HG02973 (cell line): ENCODE measurements around the gene INMT.
"Not testable (repeated sequence)": the region's sequence is repeated elsewhere in the genome, so short reads cannot be mapped to it uniquely, and the experiment has no call there.

Experiments used
- ATAC-seq: cut with Tn5 transposase; IDR thresholded peaks from one replicate; pipeline ENCODE4 v1.9.1; 2021; ENCODE audit warnings: moderate library complexity; ENCODE audit not compliant: unreplicated experiment

INMT gene

DNA sequence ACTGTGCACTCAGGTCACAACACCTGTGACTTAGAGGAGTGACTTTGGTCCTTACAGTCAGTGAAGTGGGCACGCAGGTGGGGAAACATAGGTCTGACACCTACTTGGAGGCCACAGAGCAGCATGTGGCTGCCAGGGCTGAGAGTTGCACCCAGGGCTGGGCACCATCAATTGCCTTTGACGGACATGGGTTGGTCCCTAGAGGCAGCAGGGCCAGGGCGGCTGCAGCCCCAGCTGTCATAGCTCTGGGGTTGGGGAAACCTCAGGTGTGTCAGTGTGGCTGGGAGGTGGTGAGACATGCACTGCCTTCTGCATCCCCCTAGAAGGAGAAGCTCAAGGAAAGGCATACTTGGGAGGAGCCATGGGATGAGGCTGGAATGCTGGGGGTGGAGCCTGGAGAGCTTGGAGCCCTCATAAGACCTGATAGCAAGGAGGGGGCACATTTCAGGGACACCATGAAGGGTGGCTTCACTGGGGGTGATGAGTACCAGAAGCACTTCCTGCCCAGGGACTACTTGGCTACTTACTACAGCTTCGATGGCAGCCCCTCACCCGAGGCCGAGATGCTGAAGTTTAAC is at the start of gene INMT:
Gene INMT, plus strand, starts transcription at position 440 of the 578 bp plus-strand sequence. Its CDS starts 16 bp downstream, at position 456.
- no peak for ATAC-seq

DNA sequence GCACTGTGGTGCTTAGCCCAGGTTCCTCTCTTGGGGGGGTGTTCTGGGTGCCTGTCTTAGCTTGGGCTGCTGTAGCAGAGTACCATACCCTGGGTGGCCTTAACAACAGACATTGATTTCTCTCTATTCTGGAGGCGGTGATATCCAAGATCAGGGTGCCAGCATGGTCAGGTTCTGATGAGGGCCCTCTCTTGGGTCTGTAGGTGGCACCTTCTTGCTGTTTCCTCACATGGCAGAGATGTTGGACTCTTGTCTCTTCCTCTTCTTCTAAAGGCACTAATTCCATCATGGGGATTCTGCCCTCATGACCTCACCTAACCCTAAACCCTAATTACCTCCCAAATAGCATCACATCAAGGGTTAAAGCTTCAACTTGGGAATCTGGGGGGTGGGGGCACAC is 49.7 kb upstream of the INMT start:
- ATAC-seq: no peak

DNA sequence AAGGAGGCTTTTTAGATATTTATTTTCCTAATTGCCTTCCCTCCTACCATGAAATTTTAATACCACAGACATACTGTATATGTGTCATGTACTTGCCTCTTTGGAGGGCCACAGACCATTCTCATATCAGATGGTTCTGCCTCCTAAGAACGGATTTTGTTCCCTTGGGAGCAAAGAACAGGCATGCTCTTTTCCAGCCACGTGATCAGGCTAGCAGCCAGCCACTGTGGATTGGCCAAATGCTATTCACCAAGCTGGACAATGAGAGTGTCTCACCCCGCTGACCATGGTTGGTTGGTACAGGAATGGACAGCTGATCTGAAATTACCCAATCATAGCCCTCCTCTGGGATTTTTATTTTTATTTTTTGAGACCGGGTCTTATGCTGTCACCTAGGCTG is 48.2 kb upstream of the INMT start:
- ATAC-seq: no peak

DNA sequence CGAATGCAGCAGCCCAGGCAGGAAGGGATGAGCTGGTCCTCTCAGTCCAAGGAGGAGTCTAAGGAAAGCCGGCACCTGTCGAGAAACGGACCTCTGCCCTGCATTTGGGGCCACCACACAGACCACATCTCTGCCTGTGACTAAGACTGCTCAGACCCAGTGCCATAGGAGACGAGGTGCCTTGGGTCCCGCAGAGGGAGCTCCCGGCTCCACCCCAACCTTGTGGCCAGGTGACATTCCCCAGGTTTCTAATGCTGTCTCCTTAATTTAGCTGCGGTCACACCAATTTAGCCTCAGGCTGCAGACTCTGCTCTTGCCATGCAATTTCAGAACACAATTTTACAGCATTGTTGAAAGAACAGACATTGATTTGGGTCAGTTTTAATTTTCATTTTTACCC is 46.9 kb upstream of the INMT start:
- no peak for ATAC-seq

DNA sequence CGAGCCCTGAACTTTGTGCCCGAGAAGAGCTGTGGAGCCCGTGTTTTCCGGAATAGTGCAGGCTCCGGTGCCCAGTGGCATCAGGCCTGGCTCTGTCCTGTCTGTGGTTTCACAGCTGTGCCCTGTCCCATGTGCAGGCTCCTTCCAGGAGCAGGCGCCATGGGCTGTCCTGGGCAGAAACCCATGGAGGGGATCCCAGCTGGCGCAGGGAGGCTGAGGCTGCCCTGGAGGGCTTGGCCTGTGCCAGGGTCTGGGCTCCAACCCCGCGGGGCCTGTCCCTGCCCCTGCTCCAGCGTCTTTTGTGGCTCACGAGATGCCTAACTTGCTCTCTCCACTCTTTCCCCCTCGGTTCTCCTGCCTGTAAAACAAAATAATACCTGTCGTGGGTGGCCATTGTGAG is 46.3 kb upstream of the INMT start:
- ATAC-seq: no peak

DNA sequence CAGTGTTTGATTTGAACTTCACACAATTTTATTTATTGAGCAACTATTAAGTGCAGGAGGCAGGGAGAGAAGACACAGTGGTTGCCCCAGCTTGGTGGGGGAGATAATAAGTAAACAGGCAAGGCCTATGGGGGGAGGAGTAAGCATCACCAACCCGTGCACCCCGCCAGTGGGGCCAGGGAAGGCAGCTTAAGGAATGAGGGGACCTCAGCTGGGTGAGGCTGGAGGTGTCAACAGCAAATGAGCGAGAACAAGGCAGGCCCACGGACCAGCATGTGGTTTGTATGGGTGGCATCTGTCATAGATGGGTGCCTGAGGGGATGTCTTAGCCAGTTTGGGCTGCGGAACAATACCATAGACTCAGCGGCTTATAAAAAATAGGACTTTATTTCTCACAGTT is 45.6 kb upstream of the INMT start:
- ATAC-seq: no peak

DNA sequence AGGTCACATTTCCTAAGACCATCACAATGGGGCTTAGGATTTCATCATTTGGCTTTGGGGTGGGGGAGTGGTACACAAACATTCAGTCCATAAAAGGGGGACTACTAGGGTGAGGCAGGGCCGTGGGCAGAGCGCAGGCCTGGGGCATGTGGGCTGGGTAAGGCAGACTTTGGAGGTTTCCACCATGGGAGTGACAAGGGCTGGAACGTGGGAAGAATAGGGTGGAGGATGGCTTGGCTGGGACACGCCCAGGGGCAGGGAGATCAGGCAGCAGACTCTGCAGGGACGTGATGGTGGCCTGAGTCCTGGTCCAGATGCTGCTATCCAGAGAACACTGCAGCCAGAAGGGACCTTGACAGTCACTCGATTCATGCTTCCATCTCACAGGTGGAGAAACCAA is 45.0 kb upstream of the INMT start:
- no peak for ATAC-seq

DNA sequence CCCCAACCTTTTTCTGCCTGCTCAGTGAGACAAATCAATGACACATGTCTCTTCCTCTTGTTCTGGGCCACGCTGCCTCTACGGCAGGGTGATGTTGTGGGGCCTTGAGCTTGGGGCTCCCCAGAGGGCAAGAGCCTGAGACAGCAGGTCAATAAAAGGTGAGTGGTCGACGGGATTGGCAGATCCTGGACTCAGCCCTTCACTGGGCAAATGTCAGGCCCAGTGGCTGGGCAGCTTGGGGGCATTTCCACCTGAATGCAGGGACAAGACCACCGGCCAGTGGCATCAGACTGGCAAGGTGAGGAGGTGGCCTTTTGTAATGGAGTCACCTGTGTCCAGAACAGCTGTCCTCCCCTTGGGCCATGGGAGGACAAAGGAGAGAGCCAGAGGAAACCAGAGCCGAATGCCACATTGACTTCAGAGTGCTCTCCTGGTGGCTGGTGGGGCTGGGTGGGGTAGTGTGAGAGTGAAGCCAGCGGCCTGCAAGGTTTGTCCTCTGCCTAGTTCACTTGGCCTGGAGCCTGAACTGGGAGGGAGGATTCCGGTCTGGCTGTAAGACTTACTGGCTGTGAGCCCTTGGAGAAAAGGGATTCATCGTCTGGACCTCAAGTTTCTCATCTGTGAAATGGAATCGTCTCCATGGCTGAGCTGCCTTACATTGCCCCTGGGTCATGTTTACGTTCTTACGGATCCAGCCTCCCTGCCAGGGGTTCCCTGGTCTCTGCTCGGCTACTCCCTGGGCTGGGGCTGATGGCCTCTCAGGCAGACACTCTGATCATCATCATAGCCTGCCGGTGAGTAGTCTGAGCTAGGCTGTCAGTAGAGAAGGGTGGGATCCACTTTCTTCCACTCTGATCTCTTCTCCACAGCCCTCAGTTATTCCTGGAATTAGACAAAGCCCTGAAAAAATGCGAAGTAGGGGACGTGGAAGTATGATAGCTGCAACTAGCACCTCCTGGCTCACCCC is 44.3 kb upstream of the INMT start:
- ATAC-seq: no peak

DNA sequence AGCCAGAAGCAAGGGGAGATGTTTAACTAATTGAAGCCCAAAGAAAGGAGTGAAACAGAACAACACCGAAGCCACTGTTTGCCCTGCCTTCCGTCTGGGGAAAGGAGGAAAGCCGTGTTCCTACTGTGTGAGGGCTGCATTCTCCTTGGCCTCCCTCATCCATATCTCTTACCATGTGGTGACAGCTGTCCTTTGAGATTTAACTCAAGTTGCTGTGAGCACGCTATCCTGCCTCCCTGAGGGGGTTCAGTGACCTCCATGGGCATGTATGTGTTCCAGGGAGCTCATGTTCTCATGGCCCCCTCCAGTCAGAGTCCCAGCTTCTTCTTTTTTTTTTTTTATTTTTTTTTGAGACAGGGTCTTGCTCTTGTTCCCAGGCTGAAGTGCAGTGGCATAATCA is 43.5 kb upstream of the INMT start:
- ATAC-seq: no peak

DNA sequence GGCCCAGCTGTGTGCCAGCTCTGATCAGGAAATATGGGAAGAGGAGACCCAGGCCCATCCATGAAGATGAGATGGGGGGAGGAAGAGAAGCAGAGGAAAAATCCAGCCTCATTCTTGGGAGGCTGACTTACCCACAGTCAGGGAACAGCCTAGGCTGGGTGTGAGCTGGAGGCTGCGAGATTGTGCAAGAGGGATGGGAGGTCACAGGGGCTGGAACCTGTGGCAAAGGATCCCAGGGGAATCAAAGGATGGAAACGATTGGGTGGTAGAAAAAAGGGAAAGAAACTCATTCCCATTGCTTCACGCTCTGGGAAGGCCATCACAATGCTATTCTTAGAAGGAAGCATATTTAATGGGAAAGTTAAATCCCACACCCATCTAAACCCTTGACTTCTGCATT is 43.0 kb upstream of the INMT start:
- no peak for ATAC-seq

DNA sequence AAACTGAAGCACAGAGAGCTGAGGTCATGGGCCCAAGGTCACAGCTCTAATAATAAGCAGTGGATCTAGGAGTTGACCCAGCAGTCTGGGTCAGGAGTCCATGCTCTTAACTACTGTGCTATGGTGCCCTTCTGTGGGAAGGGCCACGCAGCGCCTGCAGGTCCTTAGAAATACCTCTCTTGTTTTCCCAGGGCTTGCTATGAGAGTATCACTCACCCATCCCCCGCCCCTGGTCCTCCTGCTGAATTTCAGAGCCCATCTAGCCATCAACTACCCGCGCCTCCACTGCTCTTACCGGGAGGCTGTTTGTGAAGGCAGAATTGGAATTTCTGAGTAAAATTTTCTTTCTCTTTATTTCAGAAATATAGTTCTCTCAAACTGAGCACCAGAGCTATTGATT is 42.4 kb upstream of the INMT start:
- no peak for ATAC-seq

DNA sequence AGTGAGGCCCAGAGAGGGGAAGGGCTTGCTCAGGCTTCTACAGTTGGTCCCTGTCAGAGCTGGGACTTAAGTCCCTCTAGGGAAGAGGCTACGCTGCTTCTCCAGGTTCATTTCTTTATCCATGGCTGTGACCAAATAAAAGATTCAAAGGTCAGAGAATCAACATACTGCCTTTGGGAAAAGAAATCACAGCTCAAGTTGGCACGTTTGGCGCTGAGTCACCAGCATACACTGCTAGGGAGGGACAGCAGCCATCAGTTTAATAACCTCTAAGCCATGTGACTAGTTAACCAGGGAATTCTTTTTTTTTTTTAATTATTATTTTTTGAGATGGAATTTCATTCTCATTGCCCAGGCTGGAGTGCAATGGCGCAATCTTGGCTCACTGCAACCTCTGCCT is 41.3 kb upstream of the INMT start:
- no peak for ATAC-seq

DNA sequence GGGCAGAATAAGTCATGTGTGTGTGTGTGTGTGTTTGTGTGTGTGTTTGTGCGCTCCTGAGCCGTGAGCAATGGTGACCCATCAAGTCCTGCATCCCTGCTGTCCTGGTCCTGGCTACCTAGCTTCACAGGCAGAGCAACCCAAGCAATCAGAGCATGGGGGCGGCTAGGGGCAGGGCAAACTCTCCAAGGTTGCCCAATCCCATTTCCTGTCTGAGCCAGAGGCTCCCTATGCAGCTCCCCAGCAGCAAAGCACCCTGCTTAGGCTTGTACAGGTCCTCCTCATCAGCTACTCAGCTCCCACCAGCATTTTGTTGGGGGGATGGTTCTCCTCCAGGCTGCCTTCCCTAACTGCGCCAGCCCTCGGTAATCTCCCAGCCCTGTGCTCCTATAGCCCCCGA is 38.5 kb upstream of the INMT start:
- ATAC-seq: no peak

DNA sequence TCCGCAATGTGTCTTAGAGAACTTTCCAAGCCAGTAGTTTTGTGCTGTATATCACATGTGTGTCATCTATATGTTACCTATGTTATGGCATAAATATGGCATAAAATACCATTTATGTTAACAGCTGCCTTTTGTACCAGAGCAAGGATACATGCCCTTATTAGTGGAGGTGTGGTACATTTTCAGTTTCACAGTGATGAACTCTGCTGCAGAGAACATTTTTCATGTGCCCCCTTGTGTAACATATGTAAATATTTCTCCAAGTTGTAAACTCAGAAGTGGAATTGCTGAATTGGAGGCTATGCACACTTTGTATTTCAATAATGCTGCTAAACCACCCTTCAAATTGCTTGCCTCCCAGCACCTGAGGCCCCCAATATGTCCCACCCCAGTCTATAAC is 37.8 kb upstream of the INMT start:
- no peak for ATAC-seq

DNA sequence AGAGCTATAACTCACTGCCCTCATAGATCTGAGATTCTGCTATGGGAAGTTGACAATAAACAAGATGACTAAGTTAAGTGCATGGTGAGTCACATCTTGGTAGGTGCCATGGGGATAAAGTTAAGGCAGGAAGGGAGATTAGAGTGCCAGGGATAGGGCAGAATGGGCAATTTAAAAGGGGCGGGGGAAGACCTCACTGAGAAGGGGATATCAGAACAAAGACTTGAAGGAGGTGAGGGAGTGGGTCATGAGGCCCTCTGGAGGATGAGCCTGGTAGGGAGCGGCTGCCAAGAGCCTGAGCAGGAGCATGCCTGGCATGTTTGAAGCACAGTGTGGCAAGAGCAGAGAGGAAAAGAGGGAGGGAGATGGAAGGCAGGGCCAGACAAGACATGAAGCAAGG is 34.8 kb upstream of the INMT start:
- no peak for ATAC-seq

DNA sequence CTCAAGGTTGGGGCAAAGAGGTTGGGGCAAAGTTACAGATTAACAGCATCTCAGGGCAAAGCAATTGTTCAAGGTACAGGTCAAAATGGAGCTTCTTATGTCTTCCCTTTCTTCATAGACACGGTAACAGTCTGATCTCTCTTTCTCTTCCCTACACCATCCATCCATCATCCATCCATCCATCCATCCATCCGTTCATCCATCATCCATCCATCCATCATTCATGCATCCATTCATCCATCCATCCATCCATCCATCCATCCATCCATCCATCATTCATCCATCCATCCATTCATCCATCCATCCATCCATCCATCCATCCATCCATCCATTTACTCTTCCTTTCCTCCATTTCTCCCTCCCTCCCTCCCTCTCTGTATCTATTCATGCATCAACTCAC is 32.5 kb upstream of the INMT start:
- ATAC-seq: not testable (repeated sequence)

DNA sequence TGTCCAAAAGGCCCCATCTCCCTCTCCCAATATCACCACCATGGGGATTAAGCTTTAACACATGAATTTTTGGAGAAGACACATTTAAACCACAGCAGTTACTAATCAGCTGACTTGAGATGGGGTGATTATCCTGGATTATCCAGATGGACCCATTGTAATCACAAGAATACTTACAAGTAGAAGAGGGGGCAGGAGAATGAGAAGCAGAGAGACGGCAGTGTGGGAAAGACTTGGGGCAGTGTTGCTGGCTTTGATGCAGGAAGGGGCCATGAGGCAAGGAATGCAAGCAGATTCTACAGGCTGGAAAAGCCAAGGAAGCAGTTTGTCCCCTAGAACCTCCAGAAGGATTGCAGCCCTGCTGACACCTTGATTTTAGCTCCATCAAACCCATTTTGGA is 30.7 kb upstream of the INMT start:
- ATAC-seq: no peak

DNA sequence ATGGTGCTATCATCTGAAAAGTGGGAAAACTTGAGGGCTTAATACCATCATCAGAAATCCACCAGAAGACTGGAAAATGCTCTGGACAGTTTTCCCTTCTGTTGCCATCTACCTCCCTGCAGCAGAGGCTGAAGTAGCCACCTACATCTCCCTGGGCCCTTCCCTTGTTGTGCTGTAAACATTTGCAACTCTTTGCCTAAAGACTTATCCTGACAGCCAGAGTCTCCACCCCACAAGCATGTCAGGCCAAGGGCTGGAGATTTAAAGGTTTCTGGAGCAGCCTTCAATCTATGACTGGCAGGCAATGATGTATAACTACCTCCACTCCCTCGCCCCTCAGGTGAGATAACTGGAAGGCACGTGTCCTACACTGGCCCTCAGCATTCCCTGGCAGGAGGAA is 29.7 kb upstream of the INMT start:
- no peak for ATAC-seq

DNA sequence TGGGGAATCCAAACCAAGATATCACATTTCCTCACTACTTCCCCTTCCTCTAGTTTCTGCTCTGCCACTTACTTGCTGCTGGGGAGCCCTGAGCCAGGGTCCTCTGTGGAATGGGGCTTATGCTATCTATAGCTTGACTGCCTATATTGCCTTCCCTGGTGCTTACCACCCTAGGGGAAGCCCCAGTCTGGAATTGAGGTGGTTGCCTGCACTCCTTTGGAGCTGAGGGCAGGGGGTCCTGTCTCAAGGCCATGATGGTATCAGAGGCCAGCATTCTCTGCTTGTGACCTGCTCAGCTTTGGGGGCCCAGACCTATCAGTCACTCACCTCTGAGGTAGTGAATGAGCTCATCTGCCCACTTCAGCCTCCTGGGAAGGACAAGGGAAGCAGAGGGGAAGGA is 29.3 kb upstream of the INMT start:
- no peak for ATAC-seq

DNA sequence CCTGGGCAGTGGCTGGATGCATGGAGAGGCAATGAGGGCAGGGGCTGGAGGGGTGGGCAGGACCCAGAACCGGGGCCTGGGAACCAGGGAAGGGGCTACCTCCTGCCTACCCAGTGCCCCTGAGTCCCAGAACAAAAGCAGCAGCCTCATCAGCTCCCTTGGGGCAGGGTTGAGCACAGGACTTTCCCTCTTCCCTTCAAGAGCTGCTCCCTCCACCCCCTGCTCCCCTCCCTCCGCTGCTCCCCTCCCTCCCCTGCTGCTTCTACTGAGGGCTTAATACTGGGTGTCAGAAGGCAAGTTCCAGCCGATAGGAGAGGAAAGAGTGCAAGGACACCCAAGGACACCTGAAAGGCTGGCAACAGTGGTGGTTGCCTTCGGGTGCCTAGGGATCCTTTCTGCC is 28.2 kb upstream of the INMT start:
- no peak for ATAC-seq

DNA sequence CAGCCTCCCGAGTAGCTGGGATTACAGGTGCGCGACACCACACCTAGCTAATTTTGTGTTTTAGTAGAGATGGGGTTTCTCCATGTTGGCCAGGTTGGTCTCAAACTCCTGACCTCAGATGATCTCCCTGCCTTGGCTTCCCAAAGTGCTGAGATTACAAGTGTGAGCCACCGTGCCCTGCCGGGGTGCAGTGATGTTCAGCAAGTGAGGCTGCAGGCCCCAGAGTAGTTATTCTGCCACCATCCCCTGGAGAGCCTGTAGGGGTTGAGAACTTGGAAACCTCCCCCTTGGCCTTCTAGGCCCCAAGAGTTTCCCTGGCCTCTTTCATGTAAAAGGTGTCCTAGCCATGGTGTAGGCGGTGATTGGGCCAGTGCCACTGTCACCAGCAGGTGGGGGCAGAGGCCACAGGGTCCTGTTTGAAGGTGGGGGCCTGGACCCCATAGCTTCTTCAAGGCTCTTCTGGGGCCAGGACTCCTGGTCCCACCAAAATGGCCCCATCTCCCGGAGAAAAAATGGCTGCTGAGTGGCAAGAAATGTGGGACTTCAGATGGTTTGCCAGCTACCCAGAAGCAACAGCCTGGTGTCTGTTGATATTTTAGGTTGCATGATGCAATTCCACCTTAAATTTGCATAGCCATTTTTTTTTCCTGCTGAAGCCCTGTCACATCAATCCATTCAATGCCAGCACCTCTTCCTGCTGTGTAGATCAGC is 25.5 kb upstream of the INMT start:
- ATAC-seq: no peak
